CD14-positive monocyte (primary cell): ENCODE results near the gene LUZP2. TPM values are rescaled to one million over a fixed set of nuclear protein-coding genes. Genes with fewer than 3 reads are reported as not detected.

Experiments used
- DNase-seq, 3 donors: peaks; one replicate each; pipeline ENCODE4 v3.0.0-alpha.2; 2011 to 2022
- H2AFZ ChIP-seq: 2 replicates; pipeline ENCODE4 v1.6.0; 2012; ENCODE audit warnings: mild to moderate bottlenecking, low read depth, low read length, inconsistent platforms; ENCODE audit not compliant: insufficient read depth, poor library complexity, severe bottlenecking
- H3K27ac ChIP-seq, 2 donors: 1 replicate in 1 of 2; 2 replicates in 1 of 2; pipeline ENCODE4 v1.5.1; 2012 to 2013; ENCODE audit warnings: low read length in 2 of 2, control low read depth in 1 of 2, inconsistent platforms in 1 of 2, low read depth in 1 of 2, mild to moderate bottlenecking in 1 of 2
- H3K27me3 ChIP-seq, 2 donors: one replicate each; pipeline versions ENCODE4 v1.6.0 to v1.6.1; 2011 to 2013; ENCODE audit warnings: low read length in 2 of 2; ENCODE audit not compliant: control insufficient read depth in 2 of 2, insufficient read depth in 2 of 2
- H3K36me3 ChIP-seq, 2 donors: replicated peaks in 1 of 2; 1 replicate in 1 of 2; 2 replicates in 1 of 2; pipeline versions ENCODE4 v1.5.1 to v1.6.1; 2012 to 2013; ENCODE audit warnings: low read length in 2 of 2, control low read depth in 1 of 2, inconsistent platforms in 1 of 2, mild to moderate bottlenecking in 1 of 2; ENCODE audit not compliant: insufficient read depth in 2 of 2, control insufficient read depth in 1 of 2
- H3K4me1 ChIP-seq, 2 donors: 1 replicate in 1 of 2; 2 replicates in 1 of 2; pipeline versions ENCODE4 v1.5.1 to v1.6.1; 2012 to 2013; ENCODE audit warnings: low read length in 2 of 2, control low read depth in 1 of 2, inconsistent platforms in 1 of 2, mild to moderate bottlenecking in 1 of 2, moderate library complexity in 1 of 2; ENCODE audit not compliant: insufficient read depth in 2 of 2, control insufficient read depth in 1 of 2
- H3K4me2 ChIP-seq: replicated peaks from 2 replicates; pipeline ENCODE3; 2012; ENCODE audit warnings: low read length, moderate library complexity, mild to moderate bottlenecking; ENCODE audit not compliant: poor library complexity, severe bottlenecking; ENCODE audit errors: extremely low read depth
- H3K4me3 ChIP-seq, 3 experiments: fragments of 200-600 bp in 1 of 3; sonication (generic) in 1 of 3; replicated peaks in 1 of 3; 1 replicate in 2 of 3; 2 replicates in 1 of 3; pipeline ENCODE4 v1.5.1; 2011 to 2013; ENCODE audit warnings: low read length in 3 of 3, mild to moderate bottlenecking in 3 of 3, control low read depth in 2 of 3, low read depth in 2 of 3, inconsistent platforms in 1 of 3, moderate library complexity in 1 of 3
- H3K79me2 ChIP-seq: 2 replicates; pipeline ENCODE4 v1.6.0; 2012; ENCODE audit warnings: mild to moderate bottlenecking, control low read depth, inconsistent platforms, low read length, moderate library complexity; ENCODE audit not compliant: insufficient read depth
- H3K9ac ChIP-seq: 2 replicates; pipeline ENCODE4 v1.6.0; 2017; ENCODE audit warnings: low read length, mild to moderate bottlenecking; ENCODE audit not compliant: insufficient read depth, poor library complexity, severe bottlenecking
- H3K9me3 ChIP-seq, 2 donors: replicated peaks in 1 of 2; 1 replicate in 1 of 2; 2 replicates in 1 of 2; pipeline versions ENCODE4 v1.5.1 to v1.6.1; 2012 to 2013; ENCODE audit warnings: low read length in 2 of 2, control low read depth in 1 of 2; ENCODE audit not compliant: control insufficient read depth in 1 of 2, insufficient read depth in 1 of 2
- H4K20me1 ChIP-seq: 2 replicates; pipeline ENCODE4 v1.6.0; 2012; ENCODE audit warnings: mild to moderate bottlenecking, low read length, control low read depth, moderate library complexity; ENCODE audit not compliant: insufficient read depth
- H3K27ac Mint-ChIP-seq, 7 donors: one replicate each; pipeline ENCODE4 v1.8.0; 2020; ENCODE audit warnings: mild to moderate bottlenecking in 7 of 7, mixed read lengths in 7 of 7, moderate library complexity in 6 of 7, inconsistent platforms in 2 of 7
- H3K27me3 Mint-ChIP-seq, 3 donors: one replicate each; pipeline ENCODE4 v1.8.0; 2021 to 2022; ENCODE audit warnings: low read depth in 3 of 3, mild to moderate bottlenecking in 3 of 3, mixed read lengths in 3 of 3, moderate library complexity in 3 of 3, inconsistent platforms in 1 of 3
- H3K36me3 Mint-ChIP-seq, 2 donors: one replicate each; pipeline ENCODE4 v1.8.0; 2020; ENCODE audit warnings: mixed read lengths in 2 of 2, inconsistent platforms in 1 of 2, mild to moderate bottlenecking in 1 of 2
- H3K4me1 Mint-ChIP-seq: one replicate; pipeline ENCODE4 v1.8.0; 2020; ENCODE audit warnings: mild to moderate bottlenecking, mixed read lengths
- H3K4me3 Mint-ChIP-seq, 2 donors: one replicate each; pipeline ENCODE4 v1.8.0; 2020; ENCODE audit warnings: mild to moderate bottlenecking in 2 of 2, mixed read lengths in 2 of 2, moderate library complexity in 1 of 2
- H3K9me3 Mint-ChIP-seq, 7 donors: one replicate each; pipeline ENCODE4 v1.8.0; 2020 to 2022; ENCODE audit warnings: mixed read lengths in 7 of 7, mild to moderate bottlenecking in 6 of 7, moderate library complexity in 6 of 7, inconsistent platforms in 2 of 7
- WGBS: methylation state at CpG from one replicate; pipeline ENCODE4 v1.1.5; 2013; ENCODE audit warnings: missing lambda C conversion rate; ENCODE audit not compliant: insufficient coverage; 5-methylcytosine and 5-hydroxymethylcytosine counted together
- intact Hi-C, 2 donors: fragments of 100-400 bp; cut with micrococcal nuclease; formaldehyde crosslinking; loops; one replicate each; pipeline versions ENCODE4 v1.15.0 to v1.15.1; 2023
- polyA plus RNA-seq, 3 donors: library from polyadenylated mRNA; depleted of rRNA in 1 of 3; unstranded in 2 of 3; stranded (reverse) in 1 of 3; fragments of 300-500 nt in 2 of 3; fragments of >200 nt in 1 of 3; fragmentation: Illumina TruSeq in 2 of 3; gene quantifications; 1 replicate in 2 of 3; 2 replicates in 1 of 3; pipeline ENCODE4 v1.2.3, GENCODE V29; 2012 to 2021
- TF ChIP-seq, protein P1 (sequence below): fragments of 200-600 bp; IDR thresholded peaks from one replicate; pipeline ENCODE4 v1.8.0; 2022; ENCODE audit warnings: antibody characterized with exemption, mild to moderate bottlenecking

The LUZP2 gene
- polyA plus RNA-seq, 3 donors: not detected

GRCh38 chr11:24762076-24762475, 265.2 kb downstream of the LUZP2 start:
- Mint-ChIP-seq H3K27ac (no peak overlapping the region), H3K36me3 (no peaks in the 10 kb centered on the region), H3K4me3 (no peak overlapping the region), H3K9me3 (peaks cover 0 to 3% (median 0%) of the 10 kb centered on the region in 7 donors), H3K4me1 (peaks cover 10% of the 10 kb centered on the region), H3K27me3 (peaks cover 0 to 4% (median 0%) of the 10 kb centered on the region in 3 donors)
- Histone ChIP-seq H3K4me2 (no peak overlapping the region), H3K79me2 (no peaks in the 10 kb centered on the region), H3K27me3 (no peaks in the 10 kb centered on the region), H3K9me3 (no peaks in the 10 kb centered on the region), H3K36me3 (no peaks in the 10 kb centered on the region), H3K9ac (no peak overlapping the region), H2AFZ (no peak overlapping the region), H3K27ac (no peak overlapping the region), H4K20me1 (no peaks in the 10 kb centered on the region), H3K4me1 (peaks cover 0 to 6% of the 10 kb centered on the region in 2 donors), H3K4me3 (no peak overlapping the region)
- WGBS: no CpG with 5 or more reads among the region's 2 CpGs
- TF ChIP-seq, protein P1, sequence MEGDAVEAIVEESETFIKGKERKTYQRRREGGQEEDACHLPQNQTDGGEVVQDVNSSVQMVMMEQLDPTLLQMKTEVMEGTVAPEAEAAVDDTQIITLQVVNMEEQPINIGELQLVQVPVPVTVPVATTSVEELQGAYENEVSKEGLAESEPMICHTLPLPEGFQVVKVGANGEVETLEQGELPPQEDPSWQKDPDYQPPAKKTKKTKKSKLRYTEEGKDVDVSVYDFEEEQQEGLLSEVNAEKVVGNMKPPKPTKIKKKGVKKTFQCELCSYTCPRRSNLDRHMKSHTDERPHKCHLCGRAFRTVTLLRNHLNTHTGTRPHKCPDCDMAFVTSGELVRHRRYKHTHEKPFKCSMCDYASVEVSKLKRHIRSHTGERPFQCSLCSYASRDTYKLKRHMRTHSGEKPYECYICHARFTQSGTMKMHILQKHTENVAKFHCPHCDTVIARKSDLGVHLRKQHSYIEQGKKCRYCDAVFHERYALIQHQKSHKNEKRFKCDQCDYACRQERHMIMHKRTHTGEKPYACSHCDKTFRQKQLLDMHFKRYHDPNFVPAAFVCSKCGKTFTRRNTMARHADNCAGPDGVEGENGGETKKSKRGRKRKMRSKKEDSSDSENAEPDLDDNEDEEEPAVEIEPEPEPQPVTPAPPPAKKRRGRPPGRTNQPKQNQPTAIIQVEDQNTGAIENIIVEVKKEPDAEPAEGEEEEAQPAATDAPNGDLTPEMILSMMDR: no peak
- DNase-seq: no peak
- intact Hi-C loops: no loop called here

DNA sequence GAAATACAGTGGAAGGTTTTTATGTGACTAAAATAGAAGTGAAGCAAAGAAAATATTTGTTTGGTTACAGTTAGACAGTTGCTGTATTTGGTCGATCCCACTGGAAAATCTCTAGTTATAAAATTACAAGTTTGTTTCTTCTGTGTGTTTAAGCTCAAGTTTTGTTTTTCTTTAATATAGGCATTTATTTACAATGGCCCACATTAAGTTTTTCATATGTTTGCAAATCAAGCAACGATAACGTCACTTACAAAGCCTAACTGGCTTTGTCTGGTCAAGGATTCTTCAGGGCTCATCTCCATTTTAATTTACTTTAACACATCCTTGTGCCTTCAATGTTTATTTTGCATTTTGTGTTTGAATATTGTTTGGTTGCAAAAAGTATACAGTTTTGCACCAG, 270.6 kb downstream of the LUZP2 start:
- no peaks in the 10 kb centered on the region for H3K79me2 ChIP-seq
- no peak overlapping the region for H3K4me3 Mint-ChIP-seq

More for the DNA sequence above, 270.6 kb downstream of the LUZP2 start:
- TF ChIP-seq, protein P1: no peak
- Histone ChIP-seq H3K4me1 (no peaks in the 10 kb centered on the region), H3K27ac (no peak overlapping the region), H2AFZ (no peak overlapping the region), H3K36me3 (no peaks in the 10 kb centered on the region), H3K27me3 (no peaks in the 10 kb centered on the region), H3K9ac (no peak overlapping the region), H3K4me3 (no peak overlapping the region), H4K20me1 (no peaks in the 10 kb centered on the region), H3K4me2 (no peak overlapping the region), H3K9me3 (no peaks in the 10 kb centered on the region)
- intact Hi-C loops: no loop called here
- peaks cover 0 to 4% (median 0%) of the 10 kb centered on the region in 3 donors for H3K27me3 Mint-ChIP-seq
- DNase-seq: no peak
- H3K27ac Mint-ChIP-seq: no peak overlapping the region
- no peaks in the 10 kb centered on the region for H3K36me3 Mint-ChIP-seq
- no CpG with 5 or more reads among the region's 3 CpGs for WGBS
- peaks cover 0 to 2% (median 0%) of the 10 kb centered on the region in 7 donors for H3K9me3 Mint-ChIP-seq
- no peaks in the 10 kb centered on the region for H3K4me1 Mint-ChIP-seq
